OCI-LY7 (cell line): ENCODE data around the gene PAX9. TPM values are rescaled to one million over a fixed set of nuclear protein-coding genes. Genes with fewer than 3 reads are reported as not detected.

Experiments used
- BruUV-seq: library from RNA; stranded (reverse); fragments of 400-500 nt; replicated peaks from 2 replicates; lab custom pipeline; 2021; lab: Mats Ljungman, UMichigan
- CTCF ChIA-PET: fragments of 300-600 bp; sonication (Branson Sonifier 250); formaldehyde crosslinking; loops from one replicate; lab custom pipeline; 2022; ENCODE audit warnings: antibody characterized with exemption; ENCODE audit not compliant: unreplicated experiment; lab: Charles Lee
- POLR2A ChIA-PET: fragments of 300-600 bp; sonication (Branson Sonifier 250); formaldehyde crosslinking; loops from one replicate; lab custom pipeline; 2022; ENCODE audit warnings: antibody characterized with exemption; lab: Charles Lee
- DNase-seq: peaks from one replicate; pipeline ENCODE4 v3.0.0-alpha.2; 2015; ENCODE audit warnings: low spot score
- H2AFZ ChIP-seq: fragments of 200-600 bp; sonication (generic), shearing (Covaris generic); 2 replicates; pipeline ENCODE4 v1.6.1; 2014; ENCODE audit warnings: mild to moderate bottlenecking, antibody characterized with exemption, low read length, moderate library complexity
- H3K27ac ChIP-seq: fragments of 200-600 bp; sonication (generic); 2 replicates; pipeline ENCODE4 v1.5.1; 2014; ENCODE audit warnings: mixed run types, low read depth, mild to moderate bottlenecking, moderate library complexity, low read length, inconsistent platforms; ENCODE audit not compliant: poor library complexity, severe bottlenecking
- H3K36me3 ChIP-seq: fragments of 200-600 bp; sonication (generic); 2 replicates; pipeline ENCODE4 v1.6.1; 2014; ENCODE audit warnings: mild to moderate bottlenecking, antibody characterized with exemption, low read length, moderate library complexity, mixed read lengths; ENCODE audit not compliant: insufficient read depth
- H3K4me1 ChIP-seq: fragments of 200-600 bp; sonication (generic); 2 replicates; pipeline ENCODE4 v1.5.1; 2014; ENCODE audit warnings: mild to moderate bottlenecking, low read length; ENCODE audit not compliant: insufficient read depth, poor library complexity, severe bottlenecking
- H3K4me2 ChIP-seq: fragments of 200-600 bp; sonication (generic); 2 replicates; pipeline ENCODE4 v1.6.1; 2014; ENCODE audit warnings: mild to moderate bottlenecking, low read length
- H3K4me3 ChIP-seq: fragments of 200-600 bp; sonication (generic); 2 replicates; pipeline ENCODE4 v1.5.1; 2014; ENCODE audit warnings: mild to moderate bottlenecking, low read depth, low read length; ENCODE audit not compliant: poor library complexity, severe bottlenecking
- H3K79me2 ChIP-seq: fragments of 200-600 bp; sonication (generic); 2 replicates; pipeline ENCODE4 v1.6.1; 2016; ENCODE audit warnings: low read depth, mild to moderate bottlenecking, low read length, moderate library complexity, mixed read lengths; ENCODE audit not compliant: insufficient read depth
- H3K9me2 ChIP-seq: fragments of 200-600 bp; sonication (generic); 2 replicates; pipeline ENCODE4 v1.6.1; 2016; ENCODE audit warnings: mild to moderate bottlenecking, low read length, mixed read lengths; ENCODE audit not compliant: insufficient read depth
- H3K9me3 ChIP-seq: fragments of 200-600 bp; sonication (generic); 2 replicates; pipeline ENCODE4 v1.6.1; 2014; ENCODE audit warnings: mild to moderate bottlenecking, mixed run types, low read length, mixed read lengths
- H4K20me1 ChIP-seq: fragments of 200-600 bp; sonication (generic); 2 replicates; pipeline ENCODE4 v1.6.1; 2014; ENCODE audit warnings: mild to moderate bottlenecking, antibody characterized with exemption, low read length, moderate library complexity, mixed read lengths; ENCODE audit not compliant: insufficient read depth
- CTCF ChIP-seq: fragments of 200-600 bp; sonication (generic); conservative IDR thresholded peaks from 2 replicates; pipeline ENCODE4 v1.5.1; 2014; ENCODE audit warnings: mild to moderate bottlenecking, antibody characterized with exemption, low read length, moderate library complexity, mixed read lengths
- EZH2phosphoT487 ChIP-seq: fragments of 200-600 bp; sonication (generic); IDR thresholded peaks from 2 replicates; pipeline ENCODE4 v1.6.1; 2018; ENCODE audit warnings: low read depth, borderline replicate concordance, mild to moderate bottlenecking, mixed run types, antibody characterized with exemption, low read length, moderate library complexity, mixed read lengths
- intact Hi-C: fragments of 100-400 bp; cut with micrococcal nuclease; formaldehyde crosslinking; loops from one replicate; pipeline ENCODE4 v1.10.0; 2022; ENCODE audit not compliant: unreplicated experiment
- total RNA-seq, 2 experiments: library from RNA; depleted of rRNA in 1 of 2; stranded (reverse); fragments of >200 nt in 1 of 2; shearing (Covaris generic) in 1 of 2; gene quantifications; 2 replicates each; pipeline ENCODE4 v1.2.3, GENCODE V29; 2014 to 2022

PAX9 gene
- total RNA-seq, 2 experiments from 2014 or later: 2.3 to 4.4 TPM

DNA sequence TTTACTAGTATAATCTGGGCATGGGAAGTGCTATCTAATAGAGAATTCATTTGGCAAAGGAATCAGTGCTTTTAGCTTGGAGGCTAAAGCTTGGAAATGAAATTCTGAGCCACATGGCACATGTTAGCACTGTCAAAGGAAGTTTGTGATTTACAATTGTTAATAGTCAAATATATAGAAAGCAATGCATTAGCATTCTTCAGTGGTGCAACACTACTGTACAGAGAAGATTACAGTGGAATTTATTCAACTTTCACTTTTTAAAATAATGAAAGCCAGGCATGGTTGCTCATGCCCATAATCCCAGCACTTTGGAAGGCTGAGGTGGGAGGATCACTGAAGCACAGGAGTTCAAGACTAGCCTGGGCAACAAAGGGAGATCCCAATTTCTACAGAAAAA, 45.9 kb downstream of the PAX9 start:
- ChIA-PET POLR2A (no interaction called here), CTCF (no interaction called here)
- H4K20me1 ChIP-seq: no peaks in the 10 kb centered on the region
- no peak overlapping the region for H2AFZ ChIP-seq
- no peak overlapping the region for H3K27ac ChIP-seq
- no peak for DNase-seq
- no peak overlapping the region for H3K4me3 ChIP-seq
- TF ChIP-seq CTCF (no peak), EZH2phosphoT487 (no peak)
- no TSS peak for BruUV-seq
- no peaks in the 10 kb centered on the region for H3K4me1 ChIP-seq
- no peaks in the 10 kb centered on the region for H3K9me3 ChIP-seq
- no peaks in the 10 kb centered on the region for H3K9me2 ChIP-seq
- no peak overlapping the region for H3K4me2 ChIP-seq
- no peaks in the 10 kb centered on the region for H3K36me3 ChIP-seq
- intact Hi-C loops: no loop called here
- H3K79me2 ChIP-seq: no peaks in the 10 kb centered on the region

GRCh38 chr14:36713960-36714703, 52.5 kb downstream of the PAX9 start:
- no peak overlapping the region for H3K4me2 ChIP-seq
- no TSS peak for BruUV-seq
- CTCF ChIA-PET: no interaction called here

More at GRCh38 chr14:36713960-36714703, 52.5 kb downstream of the PAX9 start:
- Histone ChIP-seq H3K27ac (no peak overlapping the region), H3K4me3 (no peak overlapping the region), H2AFZ (no peak overlapping the region), H3K9me2 (no peaks in the 10 kb centered on the region), H3K9me3 (no peaks in the 10 kb centered on the region), H3K79me2 (no peaks in the 10 kb centered on the region), H3K36me3 (no peaks in the 10 kb centered on the region), H3K4me1 (no peaks in the 10 kb centered on the region), H4K20me1 (no peaks in the 10 kb centered on the region)
- no peak for TF ChIP-seq CTCF
- TF ChIP-seq EZH2phosphoT487: no peak
- no peak for DNase-seq
- POLR2A ChIA-PET: no interaction called here
- intact Hi-C loops: no loop called here
